GM12873 (cell line): ENCODE measurements around the gene ADAT3.

ENCODE experiments used
- TF ChIP-seq, protein P1 (sequence below): IDR thresholded peaks from 2 replicates; pipeline ENCODE4 v1.5.1; 2012; ENCODE audit warnings: low read depth, mild to moderate bottlenecking, moderate library complexity, low read length, control low read depth; ENCODE audit not compliant: insufficient read depth; ENCODE audit errors: missing control alignments

The ADAT3 gene

DNA sequence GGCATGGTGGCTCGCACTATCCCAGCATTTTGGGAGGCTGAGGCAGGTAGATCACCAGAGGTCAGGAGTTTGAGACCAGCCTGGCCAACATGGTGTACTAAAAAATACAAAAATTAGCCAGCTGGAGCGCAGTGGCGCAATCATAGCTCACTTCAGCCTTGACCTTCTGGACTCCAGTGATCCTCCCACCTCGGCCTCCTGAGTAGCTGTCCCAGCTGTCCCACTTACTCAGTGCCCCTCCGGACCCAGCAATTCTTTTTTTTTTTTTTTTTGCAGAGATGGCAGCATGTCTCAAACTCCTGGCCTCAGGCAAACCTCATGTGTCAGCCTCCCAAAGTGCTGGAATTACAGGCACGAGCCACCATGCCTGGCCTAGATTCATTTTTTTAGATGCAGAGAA, 2.3 kb upstream of the ADAT3 start:
- TF ChIP-seq, protein P1, sequence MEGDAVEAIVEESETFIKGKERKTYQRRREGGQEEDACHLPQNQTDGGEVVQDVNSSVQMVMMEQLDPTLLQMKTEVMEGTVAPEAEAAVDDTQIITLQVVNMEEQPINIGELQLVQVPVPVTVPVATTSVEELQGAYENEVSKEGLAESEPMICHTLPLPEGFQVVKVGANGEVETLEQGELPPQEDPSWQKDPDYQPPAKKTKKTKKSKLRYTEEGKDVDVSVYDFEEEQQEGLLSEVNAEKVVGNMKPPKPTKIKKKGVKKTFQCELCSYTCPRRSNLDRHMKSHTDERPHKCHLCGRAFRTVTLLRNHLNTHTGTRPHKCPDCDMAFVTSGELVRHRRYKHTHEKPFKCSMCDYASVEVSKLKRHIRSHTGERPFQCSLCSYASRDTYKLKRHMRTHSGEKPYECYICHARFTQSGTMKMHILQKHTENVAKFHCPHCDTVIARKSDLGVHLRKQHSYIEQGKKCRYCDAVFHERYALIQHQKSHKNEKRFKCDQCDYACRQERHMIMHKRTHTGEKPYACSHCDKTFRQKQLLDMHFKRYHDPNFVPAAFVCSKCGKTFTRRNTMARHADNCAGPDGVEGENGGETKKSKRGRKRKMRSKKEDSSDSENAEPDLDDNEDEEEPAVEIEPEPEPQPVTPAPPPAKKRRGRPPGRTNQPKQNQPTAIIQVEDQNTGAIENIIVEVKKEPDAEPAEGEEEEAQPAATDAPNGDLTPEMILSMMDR = no peak

DNA sequence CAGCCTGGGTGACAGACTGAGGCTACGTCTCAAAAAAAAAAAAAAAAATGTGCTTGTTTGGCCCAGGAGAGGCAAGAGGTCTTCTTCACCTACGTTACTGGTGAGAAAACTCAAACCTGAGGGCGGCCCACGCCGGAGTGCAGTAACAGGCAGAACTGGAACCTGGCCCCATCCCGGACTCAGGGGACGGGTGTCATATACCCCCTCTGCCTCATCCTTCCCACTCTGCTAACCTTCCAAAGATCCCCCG, 414 bp upstream of the ADAT3 start:
- TF ChIP-seq, protein P1 = no peak

DNA sequence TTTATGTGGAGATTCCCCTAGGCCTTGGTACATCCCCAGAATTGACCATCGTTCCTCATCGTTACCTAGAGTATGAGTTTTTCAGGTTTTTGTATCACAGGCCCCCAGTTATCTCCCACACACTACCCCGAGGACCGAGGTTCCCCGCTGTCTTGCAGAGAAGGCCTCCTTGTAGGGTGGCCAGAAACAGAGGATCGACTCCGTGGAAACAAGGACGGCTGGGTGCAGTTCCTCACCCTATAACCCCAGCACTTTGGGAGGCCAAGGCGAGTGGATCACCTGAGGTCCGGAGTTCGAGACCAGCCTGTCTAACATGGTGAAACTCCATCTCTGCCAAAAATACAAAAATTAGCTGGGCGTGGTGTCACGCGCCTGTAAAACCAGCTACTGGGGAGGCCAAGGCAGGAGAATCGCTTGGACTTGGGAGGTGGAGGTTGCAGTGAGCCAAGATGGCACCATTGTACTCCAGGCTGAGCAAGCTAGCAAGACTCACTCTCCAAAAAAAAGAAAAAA, 720 bp downstream of the ADAT3 start:
- TF ChIP-seq, protein P1 = no peak

DNA sequence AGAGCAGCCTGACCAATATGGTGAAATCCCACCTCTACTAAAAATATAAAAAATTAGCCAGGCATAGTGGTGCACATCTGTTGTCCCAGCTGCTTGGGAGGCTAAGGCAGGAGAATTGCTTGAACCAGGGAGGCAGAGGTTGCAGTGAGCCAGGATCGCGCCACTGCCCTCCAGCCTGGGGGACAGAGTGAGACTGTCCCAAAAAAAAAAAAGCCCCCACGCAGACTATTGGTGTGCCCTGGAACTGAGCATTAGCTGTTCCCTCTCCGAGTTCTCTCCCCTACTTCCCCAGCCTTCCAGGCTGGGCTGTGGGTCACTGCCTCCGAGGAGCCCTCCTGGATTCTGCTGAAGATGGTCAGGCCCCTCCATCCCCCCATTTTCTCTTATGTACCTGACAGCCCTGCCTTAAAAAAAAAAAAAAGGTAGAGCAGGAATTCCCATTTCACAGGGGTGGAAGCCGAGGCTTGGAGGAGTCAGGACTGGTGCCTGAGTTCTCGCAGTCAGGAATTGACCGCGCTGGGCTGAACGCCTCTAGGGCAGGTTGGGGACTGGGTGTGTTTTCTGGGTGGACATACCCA, 1.9 kb downstream of the ADAT3 start:
- TF ChIP-seq, protein P1 = no peak

DNA sequence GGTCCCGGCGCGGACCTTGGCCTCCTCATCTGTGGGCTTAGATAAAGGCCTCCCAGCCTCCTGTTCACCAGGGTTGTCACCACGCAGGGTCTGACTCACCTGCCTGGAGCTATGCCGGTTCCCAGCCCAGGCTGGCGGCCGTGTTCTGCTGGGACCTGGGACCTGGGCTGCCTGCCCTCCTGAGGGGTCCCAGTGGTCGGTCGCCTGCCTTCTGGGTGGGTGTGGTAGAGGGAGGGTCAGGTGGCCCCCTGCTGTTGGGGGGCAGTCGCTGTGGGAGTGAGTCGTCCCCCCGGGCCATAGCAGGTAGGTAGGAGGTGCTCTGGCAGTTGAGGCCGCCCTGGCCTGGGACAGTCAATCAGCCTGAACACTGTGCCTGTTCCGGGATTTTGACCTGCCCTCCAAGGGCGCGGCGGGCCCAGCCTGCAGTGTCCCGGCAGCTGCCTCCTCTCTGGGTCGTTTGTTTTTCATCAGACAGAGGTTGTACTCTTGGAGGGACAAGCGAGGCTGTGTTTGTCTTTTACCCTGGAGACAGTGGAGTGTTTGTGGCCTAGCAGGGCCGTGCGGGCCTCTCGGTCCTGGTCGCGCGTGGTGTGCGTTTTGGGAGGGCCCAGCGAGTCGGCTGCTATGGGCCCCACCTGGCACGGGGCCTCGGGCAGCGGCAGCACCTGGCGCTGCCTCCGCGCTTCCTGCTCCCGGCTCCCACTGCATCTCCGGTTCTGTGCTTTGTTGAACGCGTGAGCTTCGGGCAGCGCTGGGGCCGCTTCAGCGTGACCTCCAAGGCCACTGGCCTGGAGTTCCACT, 2.6 kb downstream of the ADAT3 start:
- TF ChIP-seq, protein P1 = no peak

DNA sequence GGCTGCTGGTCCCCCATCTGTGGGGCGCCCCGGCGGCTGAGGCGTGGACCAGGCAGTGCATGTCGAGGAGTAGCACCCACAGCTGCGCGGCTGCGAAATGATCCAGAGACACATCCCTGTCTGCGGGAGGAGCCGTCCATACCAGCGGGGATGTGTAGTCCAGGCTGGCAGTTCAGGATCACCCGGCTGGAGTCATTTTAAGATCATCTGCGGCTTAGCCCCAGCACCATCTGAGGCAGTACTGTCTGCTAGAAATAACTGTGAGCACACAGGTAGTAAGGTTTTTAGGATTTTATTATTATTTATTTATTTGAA, 3.1 kb downstream of the ADAT3 start:
- TF ChIP-seq, protein P1 = no peak

DNA sequence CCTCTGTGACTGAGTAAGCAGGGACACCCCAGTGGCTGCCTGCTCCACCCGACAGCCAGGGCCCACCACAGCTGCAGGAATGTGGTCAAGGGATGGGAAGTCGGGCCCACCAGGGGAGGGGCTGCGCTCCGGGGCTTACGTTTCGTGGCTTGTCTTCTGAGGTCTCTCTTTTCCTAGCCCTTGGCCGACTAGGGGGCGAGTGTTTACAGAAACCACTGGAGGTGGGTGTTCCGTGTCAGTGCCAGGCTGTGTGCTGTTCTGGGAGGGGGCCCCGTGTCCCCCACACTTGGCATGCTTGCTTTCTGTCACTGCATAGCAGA, 4.5 kb downstream of the ADAT3 start:
- TF ChIP-seq, protein P1 = no peak
